MCF 10A (cell line): ENCODE results near the gene STPG1. TPM values are rescaled to one million over a fixed set of nuclear protein-coding genes. Genes with fewer than 3 reads are reported as not detected.

Experiments used
- BruUV-seq: library from RNA; stranded (reverse); fragments of 400-500 nt; replicated peaks from 2 replicates; lab custom pipeline; 2021; lab: Mats Ljungman, UMichigan
- CTCF ChIA-PET: fragments of 300-600 bp; sonication (Branson Sonifier 250); formaldehyde crosslinking; extraction: SDS; loops from one replicate; lab custom pipeline; 2021; ENCODE audit warnings: antibody characterized with exemption, inconsistent platforms; lab: Yijun Ruan, JAX
- POLR2A ChIA-PET: fragments of 300-600, 350-650 bp; sonication (Branson Sonifier 250); formaldehyde crosslinking; extraction: SDS; loops from one replicate; lab custom pipeline; 2020; ENCODE audit warnings: antibody characterized with exemption, inconsistent platforms; lab: Yijun Ruan, JAX
- DNase-seq: peaks from one replicate; pipeline ENCODE4 v3.0.0-alpha.2; 2018; ENCODE audit not compliant: unreplicated experiment
- H3K27ac Mint-ChIP-seq: one replicate; pipeline ENCODE4 v1.8.0; 2022; ENCODE audit warnings: mild to moderate bottlenecking, low read depth, mixed read lengths; ENCODE audit not compliant: unreplicated experiment
- H3K27me3 Mint-ChIP-seq: one replicate; pipeline ENCODE4 v1.8.0; 2022; ENCODE audit warnings: mixed read lengths; ENCODE audit not compliant: insufficient read depth, unreplicated experiment
- H3K36me3 Mint-ChIP-seq: one replicate; pipeline ENCODE4 v1.8.0; 2022; ENCODE audit warnings: mild to moderate bottlenecking, moderate library complexity, mixed read lengths; ENCODE audit not compliant: insufficient read depth, unreplicated experiment
- H3K4me1 Mint-ChIP-seq: one replicate; pipeline ENCODE4 v1.8.0; 2022; ENCODE audit warnings: mixed read lengths; ENCODE audit not compliant: insufficient read depth, unreplicated experiment
- H3K4me3 Mint-ChIP-seq: one replicate; pipeline ENCODE4 v1.8.0; 2022; ENCODE audit warnings: mild to moderate bottlenecking, moderate library complexity, mixed read lengths; ENCODE audit not compliant: unreplicated experiment
- H3K9me3 Mint-ChIP-seq: one replicate; pipeline ENCODE4 v1.8.0; 2022; ENCODE audit warnings: mixed read lengths; ENCODE audit not compliant: unreplicated experiment
- intact Hi-C: fragments of 100-400 bp; cut with micrococcal nuclease; formaldehyde crosslinking; loops from 2 replicates; pipeline ENCODE4 v1.14.1; 2022
- total RNA-seq: library from RNA; stranded (reverse); gene quantifications from 2 replicates; pipeline ENCODE4 v1.2.3, GENCODE V29; 2022
- TF ChIP-seq, protein P1 (sequence below): fragments of 200-600 bp; IDR thresholded peaks from one replicate; pipeline ENCODE4 v1.8.0; 2022; ENCODE audit warnings: antibody characterized with exemption, mild to moderate bottlenecking; ENCODE audit not compliant: unreplicated experiment

STPG1 gene
- total RNA-seq, 1 experiment from 2014 or later, result 19.7 TPM

DNA sequence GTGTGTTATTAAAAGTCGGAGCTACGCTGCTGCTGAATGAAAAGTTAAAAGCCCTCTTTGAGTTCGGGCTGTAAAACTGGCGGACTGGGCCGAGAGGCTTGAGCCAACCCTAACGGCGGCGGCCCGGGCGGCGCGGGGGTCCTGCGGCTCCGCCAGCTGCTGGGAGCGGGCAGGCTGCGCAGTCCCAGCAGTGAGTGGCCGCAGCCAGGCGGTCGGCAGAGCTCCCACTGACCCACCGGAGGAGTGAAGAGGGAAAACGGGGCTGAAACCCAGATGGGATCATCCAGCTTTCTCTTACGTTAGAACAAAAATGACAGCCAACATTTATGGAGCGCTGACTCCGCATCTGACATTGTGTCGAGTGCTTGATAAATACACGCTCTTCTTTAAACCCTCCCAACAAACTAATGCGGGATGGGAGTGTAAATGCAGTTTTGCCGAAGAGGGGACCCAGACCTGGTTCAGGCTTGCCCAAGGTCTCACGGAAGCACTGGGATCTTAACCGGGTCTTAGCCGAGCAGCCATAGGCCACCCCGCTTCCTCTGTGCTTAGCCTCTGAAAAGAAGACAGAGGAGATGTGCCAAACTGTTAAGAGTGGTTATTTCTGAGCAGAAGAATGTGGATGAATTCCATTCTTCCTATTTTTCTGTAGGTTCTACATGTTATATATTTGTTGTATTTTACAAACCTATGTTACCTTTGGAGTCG lies 91.0 kb downstream of the STPG1 start:
- TF ChIP-seq, protein P1, sequence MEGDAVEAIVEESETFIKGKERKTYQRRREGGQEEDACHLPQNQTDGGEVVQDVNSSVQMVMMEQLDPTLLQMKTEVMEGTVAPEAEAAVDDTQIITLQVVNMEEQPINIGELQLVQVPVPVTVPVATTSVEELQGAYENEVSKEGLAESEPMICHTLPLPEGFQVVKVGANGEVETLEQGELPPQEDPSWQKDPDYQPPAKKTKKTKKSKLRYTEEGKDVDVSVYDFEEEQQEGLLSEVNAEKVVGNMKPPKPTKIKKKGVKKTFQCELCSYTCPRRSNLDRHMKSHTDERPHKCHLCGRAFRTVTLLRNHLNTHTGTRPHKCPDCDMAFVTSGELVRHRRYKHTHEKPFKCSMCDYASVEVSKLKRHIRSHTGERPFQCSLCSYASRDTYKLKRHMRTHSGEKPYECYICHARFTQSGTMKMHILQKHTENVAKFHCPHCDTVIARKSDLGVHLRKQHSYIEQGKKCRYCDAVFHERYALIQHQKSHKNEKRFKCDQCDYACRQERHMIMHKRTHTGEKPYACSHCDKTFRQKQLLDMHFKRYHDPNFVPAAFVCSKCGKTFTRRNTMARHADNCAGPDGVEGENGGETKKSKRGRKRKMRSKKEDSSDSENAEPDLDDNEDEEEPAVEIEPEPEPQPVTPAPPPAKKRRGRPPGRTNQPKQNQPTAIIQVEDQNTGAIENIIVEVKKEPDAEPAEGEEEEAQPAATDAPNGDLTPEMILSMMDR, result no peak
- ChIA-PET CTCF (interaction anchor here (0.9 to 7.7 kb wide), 8 partner anchors 28 to 167 kb away, joined by 3 to 77 read pairs (median 4); no protein-coding TSS in a partner anchor), POLR2A (interaction anchor here (0.6 to 12.4 kb wide), 30 partner anchors 9 to 317 kb away, joined by 3 to 400 read pairs (median 5); partner anchors contain the start of genes NIPAL3 and STPG1)
- H3K9me3 Mint-ChIP-seq, result no peaks in the 10 kb centered on the region
- H3K27me3 Mint-ChIP-seq, result no peaks in the 10 kb centered on the region
- peak overlapping the region; percentile 74 for H3K4me3 Mint-ChIP-seq
- BruUV-seq, result no TSS peak
- H3K27ac Mint-ChIP-seq, result peak overlapping the region; percentile 87
- DNase-seq, result no peak
- H3K36me3 Mint-ChIP-seq, result no peaks in the 10 kb centered on the region
- peaks cover 56% of the 10 kb centered on the region for H3K4me1 Mint-ChIP-seq
- intact Hi-C loops, result loop anchor here (1.0 to 2.0 kb wide), 2 partner anchors 58 to 120 kb away; no protein-coding TSS in a partner anchor

GRCh38 chr1:24321697-24322469 lies 91.7 kb downstream of the STPG1 start:
- no peaks in the 10 kb centered on the region for H3K36me3 Mint-ChIP-seq
- ChIA-PET CTCF (interaction anchor here (0.5 to 7.7 kb wide), 14 partner anchors 9 to 311 kb away, joined by 3 to 77 read pairs (median 4); no protein-coding TSS in a partner anchor), POLR2A (interaction anchor here (0.6 to 12.4 kb wide), 34 partner anchors 9 to 318 kb away, joined by 3 to 400 read pairs (median 4); partner anchors contain the start of genes NIPAL3 and STPG1)
- intact Hi-C loops, result loop anchor here (1.0 to 2.0 kb wide), 4 partner anchors 27 to 120 kb away; no protein-coding TSS in a partner anchor
- peak overlapping the region; percentile 74 for H3K4me3 Mint-ChIP-seq
- peak overlapping the region; percentile 87 for H3K27ac Mint-ChIP-seq
- H3K27me3 Mint-ChIP-seq, result no peaks in the 10 kb centered on the region
- TF ChIP-seq, protein P1, result no peak
- peak; percentile 95 for DNase-seq
- peaks cover 64% of the 10 kb centered on the region for H3K4me1 Mint-ChIP-seq
- BruUV-seq, result no TSS peak
- H3K9me3 Mint-ChIP-seq, result no peaks in the 10 kb centered on the region

DNA sequence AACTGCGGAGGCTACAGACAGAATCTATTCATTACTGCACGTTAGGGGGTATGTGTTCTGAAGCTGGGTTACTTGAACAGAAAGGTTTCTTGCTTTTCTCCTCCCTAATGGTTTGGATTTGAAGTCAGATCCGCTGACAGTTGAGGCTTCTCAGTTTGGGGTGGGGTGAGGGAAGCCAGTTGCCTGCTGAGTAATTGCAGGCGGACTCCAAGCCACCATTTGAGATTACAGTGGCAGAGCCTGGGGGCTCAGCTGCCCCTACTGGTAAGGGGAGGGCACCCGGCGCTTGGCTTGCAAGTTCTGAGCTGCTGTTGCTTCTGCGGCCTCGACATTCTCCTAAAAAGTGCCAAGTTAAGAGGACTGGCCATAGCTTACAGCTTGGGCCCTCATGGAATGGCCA lies 92.5 kb downstream of the STPG1 start:
- H3K36me3 Mint-ChIP-seq, result no peaks in the 10 kb centered on the region
- POLR2A ChIA-PET, result interaction anchor here (0.7 to 12.4 kb wide), 26 partner anchors 10 to 201 kb away, joined by 3 to 400 read pairs (median 10); partner anchors contain the start of genes NIPAL3 and STPG1
- no peaks in the 10 kb centered on the region for H3K27me3 Mint-ChIP-seq
- peak overlapping the region; percentile 87 for H3K27ac Mint-ChIP-seq
- intact Hi-C loops, result loop anchor here (1.0 to 2.0 kb wide), 2 partner anchors 26 to 69 kb away; no protein-coding TSS in a partner anchor
- peaks cover 66% of the 10 kb centered on the region for H3K4me1 Mint-ChIP-seq
- no TSS peak for BruUV-seq
- no peaks in the 10 kb centered on the region for H3K9me3 Mint-ChIP-seq
- CTCF ChIA-PET, result interaction anchor here (0.5 to 7.7 kb wide), 13 partner anchors 10 to 312 kb away, joined by 3 to 77 read pairs (median 4); no protein-coding TSS in a partner anchor
- peak; percentile 49 for DNase-seq
- TF ChIP-seq, protein P1, result no peak
- peak overlapping the region; percentile 74 for H3K4me3 Mint-ChIP-seq
